H9 (cell line): ENCODE data around the gene HIVEP1. TPM values are rescaled to one million over a fixed set of nuclear protein-coding genes. Genes with fewer than 3 reads are reported as not detected.

Experiments
- DNase-seq: peaks from one replicate; pipeline ENCODE4 v3.0.0-alpha.2; 2017
- H2AFZ ChIP-seq: one replicate; pipeline ENCODE4 v1.6.1; 2013; ENCODE audit warnings: mild to moderate bottlenecking, low read length, control low read depth, moderate library complexity
- H2AK5ac ChIP-seq: 2 replicates; pipeline ENCODE4 v1.6.1; 2013; ENCODE audit warnings: low read length, control low read depth, mixed read lengths; ENCODE audit not compliant: insufficient read length
- H2BK120ac ChIP-seq: one replicate; pipeline ENCODE4 v1.6.1; 2013; ENCODE audit warnings: low read depth, mild to moderate bottlenecking, low read length, control low read depth, inconsistent platforms; ENCODE audit not compliant: poor library complexity, severe bottlenecking
- H2BK12ac ChIP-seq: 2 replicates; pipeline ENCODE4 v1.6.1; 2013; ENCODE audit warnings: low read length, control low read depth, mixed read lengths, low read depth; ENCODE audit not compliant: insufficient read length
- H2BK15ac ChIP-seq: 2 replicates; pipeline ENCODE4 v1.6.1; 2013; ENCODE audit warnings: low read depth, low read length, control low read depth
- H2BK20ac ChIP-seq: one replicate; pipeline ENCODE4 v1.6.1; 2013; ENCODE audit warnings: low read depth, mild to moderate bottlenecking, low read length, control low read depth, inconsistent platforms; ENCODE audit not compliant: poor library complexity, severe bottlenecking
- H2BK5ac ChIP-seq: 2 replicates; pipeline ENCODE4 v1.6.1; 2013; ENCODE audit warnings: low read length, control low read depth, mixed read lengths; ENCODE audit not compliant: insufficient read length
- H3K14ac ChIP-seq: 2 replicates; pipeline ENCODE4 v1.6.1; 2013; ENCODE audit warnings: low read length, control low read depth; ENCODE audit not compliant: insufficient read depth
- H3K18ac ChIP-seq: 2 replicates; pipeline ENCODE4 v1.6.1; 2013; ENCODE audit warnings: low read depth, mild to moderate bottlenecking, mixed read lengths, low read length, control low read depth; ENCODE audit not compliant: insufficient read length
- H3K23ac ChIP-seq: 2 replicates; pipeline ENCODE4 v1.6.1; 2013; ENCODE audit warnings: low read length, control low read depth, mixed read lengths, low read depth; ENCODE audit not compliant: insufficient read length
- H3K23me2 ChIP-seq: 2 replicates; pipeline ENCODE4 v1.6.1; 2013; ENCODE audit warnings: low read depth, mild to moderate bottlenecking, mixed read lengths, low read length, control low read depth; ENCODE audit not compliant: insufficient read length, poor library complexity, severe bottlenecking
- H3K27ac ChIP-seq: 2 replicates; pipeline ENCODE4 v1.5.1; 2013; ENCODE audit warnings: low read length, control low read depth, mixed read lengths, low read depth; ENCODE audit not compliant: insufficient read length
- H3K27me3 ChIP-seq: 2 replicates; pipeline ENCODE4 v1.6.1; 2013; ENCODE audit warnings: low read length, control low read depth, inconsistent platforms; ENCODE audit not compliant: insufficient read depth
- H3K4ac ChIP-seq: 2 replicates; pipeline ENCODE4 v1.6.1; 2013; ENCODE audit warnings: low read depth, mild to moderate bottlenecking, control low read depth, inconsistent platforms, low read length, moderate library complexity
- H3K4me1 ChIP-seq: 2 replicates; pipeline ENCODE4 v1.6.1; 2013; ENCODE audit warnings: low read length, control low read depth, inconsistent platforms; ENCODE audit not compliant: insufficient read depth
- H3K4me2 ChIP-seq: 2 replicates; pipeline ENCODE4 v1.6.1; 2013; ENCODE audit warnings: low read length, control low read depth, mixed read lengths; ENCODE audit not compliant: insufficient read length, insufficient read depth
- H3K56ac ChIP-seq: 2 replicates; pipeline ENCODE4 v1.6.1; 2013; ENCODE audit warnings: low read depth, mild to moderate bottlenecking, mixed read lengths, low read length, control low read depth; ENCODE audit not compliant: insufficient read length
- H3K79me1 ChIP-seq: 2 replicates; pipeline ENCODE4 v1.6.1; 2013; ENCODE audit warnings: low read depth, mild to moderate bottlenecking, moderate library complexity, low read length, control low read depth, inconsistent platforms; ENCODE audit not compliant: insufficient read depth, poor library complexity, severe bottlenecking
- H3K79me2 ChIP-seq: 2 replicates; pipeline ENCODE4 v1.6.1; 2013; ENCODE audit warnings: low read length, control low read depth, inconsistent platforms; ENCODE audit not compliant: insufficient read depth
- H3K9ac ChIP-seq: 2 replicates; pipeline ENCODE4 v1.6.1; 2013; ENCODE audit warnings: low read length, control low read depth, mixed read lengths; ENCODE audit not compliant: insufficient read length; ENCODE audit errors: extremely low read depth
- H3K9me3 ChIP-seq: one replicate; pipeline ENCODE4 v1.6.1; 2013; ENCODE audit warnings: low read depth, low read length, inconsistent platforms; ENCODE audit not compliant: control insufficient read depth
- H3T11ph ChIP-seq: one replicate; pipeline ENCODE4 v1.6.1; 2013; ENCODE audit warnings: mild to moderate bottlenecking, low read length, control low read depth, inconsistent platforms
- H4K20me1 ChIP-seq: one replicate; pipeline ENCODE4 v1.6.1; 2013; ENCODE audit not compliant: control insufficient read depth, insufficient read length, insufficient read depth
- H4K5ac ChIP-seq: 2 replicates; pipeline ENCODE4 v1.6.1; 2013; ENCODE audit warnings: low read depth, mild to moderate bottlenecking, mixed read lengths, low read length, control low read depth; ENCODE audit not compliant: insufficient read length
- H4K8ac ChIP-seq: replicated peaks from 2 replicates; pipeline ENCODE4 v1.6.1; 2013; ENCODE audit warnings: low read length, control low read depth, mixed read lengths, low read depth; ENCODE audit not compliant: insufficient read length
- H4K91ac ChIP-seq: 2 replicates; pipeline ENCODE4 v1.6.1; 2013; ENCODE audit warnings: low read depth, mild to moderate bottlenecking, moderate library complexity, mixed read lengths, low read length, control low read depth; ENCODE audit not compliant: insufficient read length
- H3K27ac Mint-ChIP-seq, 3 experiments: 2 replicates in 2 of 3; 3 replicates in 1 of 3; pipeline ENCODE4 v1.8.0; 2020 to 2021; ENCODE audit warnings: mixed read lengths in 3 of 3, mild to moderate bottlenecking in 1 of 3, moderate library complexity in 1 of 3
- H3K27me3 Mint-ChIP-seq: 2 replicates; pipeline ENCODE4 v1.8.0; 2021; ENCODE audit warnings: low read depth, mild to moderate bottlenecking, moderate library complexity, mixed read lengths
- H3K36me3 Mint-ChIP-seq, 3 experiments: 2 replicates in 2 of 3; 3 replicates in 1 of 3; pipeline ENCODE4 v1.8.0; 2020 to 2021; ENCODE audit warnings: low read depth in 3 of 3, mixed read lengths in 3 of 3; ENCODE audit not compliant: insufficient read depth in 1 of 3
- H3K4me1 Mint-ChIP-seq, 2 experiments: 2 replicates each; pipeline ENCODE4 v1.8.0; 2020; ENCODE audit warnings: mixed read lengths in 2 of 2
- H3K4me3 Mint-ChIP-seq, 2 experiments: 2 replicates in 1 of 2; 3 replicates in 1 of 2; pipeline ENCODE4 v1.8.0; 2020 to 2021; ENCODE audit warnings: mild to moderate bottlenecking in 2 of 2, mixed read lengths in 2 of 2, moderate library complexity in 1 of 2
- H3K9me3 Mint-ChIP-seq, 2 experiments: 2 replicates in 1 of 2; 3 replicates in 1 of 2; pipeline ENCODE4 v1.8.0; 2020; ENCODE audit warnings: mild to moderate bottlenecking in 2 of 2, mixed read lengths in 2 of 2, moderate library complexity in 1 of 2
- CTCF ChIP-seq: fragments of 200-600 bp; sonication (generic); conservative IDR thresholded peaks from 3 replicates; pipeline ENCODE4 v1.8.0; 2021; ENCODE audit warnings: antibody characterized with exemption, mild to moderate bottlenecking
- WGBS: extraction: QIAGEN DNeasy Blood & Tissue Kit; methylation state at CpG from one replicate; pipeline ENCODE4 v1.1.7; 2013; ENCODE audit warnings: missing lambda C conversion rate, low lambda C conversion rate, mixed read lengths; ENCODE audit not compliant: insufficient read length; ENCODE audit errors: extremely low coverage; 5-methylcytosine and 5-hydroxymethylcytosine counted together
- total RNA-seq: library from RNA; stranded (reverse); gene quantifications from 2 replicates; pipeline ENCODE4 v1.2.1, GENCODE V29; 2021

HIVEP1 gene
- total RNA-seq, 1 experiment from 2014 or later, result 44.2 TPM

GRCh38 chr6:11971154-11971553, 41.0 kb upstream of the HIVEP1 start:
- Histone ChIP-seq H3K4me1 (peaks cover 12% of the 10 kb centered on the region), H2BK5ac (no peak overlapping the region), H3K56ac (no peak overlapping the region), H3K79me1 (no peaks in the 10 kb centered on the region), H4K91ac (no peak overlapping the region), H3K18ac (no peak overlapping the region), H3K4ac (no peak overlapping the region), H3K9ac (no peak overlapping the region), H3K79me2 (no peaks in the 10 kb centered on the region), H4K5ac (no peak overlapping the region), H2BK12ac (no peak overlapping the region), H3T11ph (no peak overlapping the region), H4K20me1 (no peaks in the 10 kb centered on the region), H3K27ac (no peak overlapping the region), H4K8ac (no peak overlapping the region), H2BK120ac (no peak overlapping the region), H3K14ac (no peak overlapping the region), H3K4me2 (no peak overlapping the region), H2BK15ac (no peak overlapping the region), H3K27me3 (no peaks in the 10 kb centered on the region), H3K9me3 (no peaks in the 10 kb centered on the region), H2BK20ac (no peak overlapping the region), H3K23me2 (no peaks in the 10 kb centered on the region), H3K23ac (no peak overlapping the region), H2AFZ (no peak overlapping the region), H2AK5ac (no peak overlapping the region)
- no peak for TF ChIP-seq CTCF
- Mint-ChIP-seq H3K9me3 (no peaks in the 10 kb centered on the region; a peak in 1 of 5 replicates), H3K27me3 (no peaks in the 10 kb centered on the region), H3K36me3 (peaks cover 2 to 9% (median 3%) of the 10 kb centered on the region in 3 experiments; a peak in 3 of 7 replicates), H3K27ac (peak overlapping the region in 1 of 3 experiments; percentile 19; a peak in 1 of 7 replicates), H3K4me3 (no peak overlapping the region), H3K4me1 (peaks cover 35 to 38% of the 10 kb centered on the region in 2 experiments)
- DNase-seq, result no peak
- WGBS, result no CpG with 5 or more reads among the region's 2 CpGs
